ENCODE results near the gene PVR. TPM values are rescaled to one million over a fixed set of nuclear protein-coding genes. Genes with fewer than 3 reads are reported as not detected.
A peak's percentile ranks its signal among the peaks of the same experiment; 100 is the strongest.

The PVR gene
- polyA plus RNA-seq, 1 of the 3 experiments (the other 2 are of a cell fraction): 90.8 TPM

GRCh38 chr19:44605547-44605946, 38.2 kb upstream of the PVR start:
- Histone ChIP-seq H2AFZ (ENCODE audit: low read depth) (no peak overlapping the region), H3K27me3 (ENCODE audit: insufficient read depth) (no peaks in the 10 kb centered on the region), H3K79me2 (ENCODE audit: insufficient read depth) (peaks cover 4% of the 10 kb centered on the region; the same call in 1 of the 2 replicates), H3K9me3 (no peaks in the 10 kb centered on the region), H4K20me1 (ENCODE audit: insufficient read depth) (no peaks in the 10 kb centered on the region), H3K36me3 (replicated peaks in 1 of 2; ENCODE audit: control insufficient read depth in 1 of 2, insufficient read depth in 2 of 2, low read length in 1 of 2) (no peaks in the 10 kb centered on the region), H3K9ac (no peak overlapping the region), H3K27ac (ENCODE audit: low read depth in 2 of 2, low read length in 1 of 2) (peak overlapping the region in 1 of 2 experiments; percentile 71; a peak in 1 of 4 replicates), H3K4me3 (ENCODE audit: low read depth in 2 of 2, low read length in 1 of 2) (no peak overlapping the region), H3F3A (replicated peaks; ENCODE audit: insufficient read depth) (peaks cover 58% of the 10 kb centered on the region), H3K4me1 (ENCODE audit: control insufficient read depth in 1 of 2, insufficient read depth in 2 of 2, low read depth in 1 of 2, low read length in 1 of 2) (peaks cover 0 to 33% of the 10 kb centered on the region in 2 experiments; a peak in 2 of 4 replicates), H3K4me2 (no peak overlapping the region), H3K9me2 (no peaks in the 10 kb centered on the region)
- 32% methylated on average over 1 of the region's 1 CpG for WGBS (ENCODE audit: low lambda C conversion rate)
- no peak for DNase-seq
- no peak for TF ChIP-seq NRF1 (IDR thresholded peaks at IDR 0.05; ENCODE audit: low read depth, low read length)
- TF ChIP-seq RFX5 (IDR thresholded peaks at IDR 0.05; ENCODE audit: low read length): no peak
- TF ChIP-seq MXI1 (IDR thresholded peaks at IDR 0.05; ENCODE audit: low read depth, low read length): no peak
- no peak for TF ChIP-seq GATA2 (CRISPR knock-in tag; IDR thresholded peaks at IDR 0.05)
- TF ChIP-seq CTCF (IDR thresholded peaks at IDR 0.05): no peak
- ChIA-PET CTCF (interaction anchor here (2.4 kb wide), 1 partner anchor 35 kb away, joined by 8 read pairs; no protein-coding TSS in a partner anchor), POLR2A (no interaction called here)

GRCh38 chr19:44607049-44607448, 36.7 kb upstream of the PVR start:
- H3K9me2 ChIP-seq: no peaks in the 10 kb centered on the region
- TF ChIP-seq TCF12 (IDR thresholded peaks at IDR 0.05): no peak
- TF ChIP-seq CHD2 (IDR thresholded peaks at IDR 0.05; ENCODE audit: low read length, partially characterized antibody): no peak
- TF ChIP-seq GATA2 (CRISPR knock-in tag; IDR thresholded peaks at IDR 0.05): no peak
- no peak for TF ChIP-seq RXRA (IDR thresholded peaks at IDR 0.05; ENCODE audit: borderline replicate concordance, low read depth)
- WGBS (ENCODE audit: low lambda C conversion rate): 20% methylated on average over 2 of the region's 2 CpGs
- no peak overlapping the region; the same call in 1 of the 2 replicates for H2AFZ ChIP-seq (ENCODE audit: low read depth)
- CTCF ChIA-PET: interaction anchor here (2.4 kb wide), 1 partner anchor 36 kb away, joined by 8 read pairs; no protein-coding TSS in a partner anchor
- H3K4me3 ChIP-seq (ENCODE audit: low read depth in 2 of 2, low read length in 1 of 2): no peak overlapping the region
- DNase-seq: no peak
- no peaks in the 10 kb centered on the region for H3K27me3 ChIP-seq (ENCODE audit: insufficient read depth)
- no peaks in the 10 kb centered on the region for H4K20me1 ChIP-seq (ENCODE audit: insufficient read depth)
- H3K4me1 ChIP-seq (ENCODE audit: control insufficient read depth in 1 of 2, insufficient read depth in 2 of 2, low read depth in 1 of 2, low read length in 1 of 2): peaks cover 0 to 33% of the 10 kb centered on the region in 2 experiments; a peak in 2 of 4 replicates
- H3F3A ChIP-seq (replicated peaks; ENCODE audit: insufficient read depth): peaks cover 46% of the 10 kb centered on the region
- no peaks in the 10 kb centered on the region for H3K9me3 ChIP-seq
- H3K79me2 ChIP-seq (ENCODE audit: insufficient read depth): peaks cover 4% of the 10 kb centered on the region; the same call in 1 of the 2 replicates
- H3K36me3 ChIP-seq (replicated peaks in 1 of 2; ENCODE audit: control insufficient read depth in 1 of 2, insufficient read depth in 2 of 2, low read length in 1 of 2): no peaks in the 10 kb centered on the region
- H3K4me2 ChIP-seq: 0 out of 2 replicates have a peak overlapping the region, but pooled peaks have one; percentile 35
- peak overlapping the region in 1 of 2 experiments; percentile 55; a peak in 2 of 4 replicates for H3K27ac ChIP-seq (ENCODE audit: low read depth in 2 of 2, low read length in 1 of 2)
- peak overlapping the region; percentile 26; the same call in 1 of the 2 replicates for H3K9ac ChIP-seq
- POLR2A ChIA-PET: no interaction called here

GRCh38 chr19:44607917-44608316, 35.8 kb upstream of the PVR start:
- H4K20me1 ChIP-seq (ENCODE audit: insufficient read depth): no peaks in the 10 kb centered on the region
- no peak overlapping the region for H3K4me3 ChIP-seq (ENCODE audit: low read depth in 2 of 2, low read length in 1 of 2)
- no peaks in the 10 kb centered on the region for H3K9me3 ChIP-seq
- H3K79me2 ChIP-seq (ENCODE audit: insufficient read depth): peaks cover 4% of the 10 kb centered on the region; the same call in 1 of the 2 replicates
- peak overlapping the region; percentile 26; the same call in 1 of the 2 replicates for H3K9ac ChIP-seq
- H3F3A ChIP-seq (replicated peaks; ENCODE audit: insufficient read depth): peaks cover 37% of the 10 kb centered on the region
- 0 out of 2 replicates have a peak overlapping the region, but pooled peaks have one; percentile 1 for H3K4me2 ChIP-seq
- WGBS (ENCODE audit: low lambda C conversion rate): 36% methylated on average over 3 of the region's 3 CpGs
- H2AFZ ChIP-seq (ENCODE audit: low read depth): peak overlapping the region; percentile 66; the same call in 1 of the 2 replicates
- peak overlapping the region in 1 of 2 experiments; percentile 55; a peak in 2 of 4 replicates for H3K27ac ChIP-seq (ENCODE audit: low read depth in 2 of 2, low read length in 1 of 2)
- DNase-seq: no peak
- H3K4me1 ChIP-seq (ENCODE audit: control insufficient read depth in 1 of 2, insufficient read depth in 2 of 2, low read depth in 1 of 2, low read length in 1 of 2): peaks cover 0 to 33% of the 10 kb centered on the region in 2 experiments; a peak in 2 of 4 replicates
- ChIA-PET CTCF (interaction anchor here (1.0 to 2.4 kb wide), 2 partner anchors 25 to 37 kb away, joined by 3 to 8 read pairs; no protein-coding TSS in a partner anchor), POLR2A (no interaction called here)
- H3K27me3 ChIP-seq (ENCODE audit: insufficient read depth): no peaks in the 10 kb centered on the region
- no peaks in the 10 kb centered on the region for H3K36me3 ChIP-seq (replicated peaks in 1 of 2; ENCODE audit: control insufficient read depth in 1 of 2, insufficient read depth in 2 of 2, low read length in 1 of 2)
- no peaks in the 10 kb centered on the region for H3K9me2 ChIP-seq
- TF ChIP-seq USF2 (IDR thresholded peaks at IDR 0.05; ENCODE audit: borderline replicate concordance, low read depth, low read length): no peak

Data from SK-N-SH (cell line).